Measurements from ENCODE around the gene ARID3A.
A peak's percentile ranks its signal among the peaks of the same experiment; 100 is the strongest.

Gene ARID3A

GRCh38 chr19:973726-974563, 48.1 kb downstream of the ARID3A start:
- TF ChIP-seq, protein P1, sequence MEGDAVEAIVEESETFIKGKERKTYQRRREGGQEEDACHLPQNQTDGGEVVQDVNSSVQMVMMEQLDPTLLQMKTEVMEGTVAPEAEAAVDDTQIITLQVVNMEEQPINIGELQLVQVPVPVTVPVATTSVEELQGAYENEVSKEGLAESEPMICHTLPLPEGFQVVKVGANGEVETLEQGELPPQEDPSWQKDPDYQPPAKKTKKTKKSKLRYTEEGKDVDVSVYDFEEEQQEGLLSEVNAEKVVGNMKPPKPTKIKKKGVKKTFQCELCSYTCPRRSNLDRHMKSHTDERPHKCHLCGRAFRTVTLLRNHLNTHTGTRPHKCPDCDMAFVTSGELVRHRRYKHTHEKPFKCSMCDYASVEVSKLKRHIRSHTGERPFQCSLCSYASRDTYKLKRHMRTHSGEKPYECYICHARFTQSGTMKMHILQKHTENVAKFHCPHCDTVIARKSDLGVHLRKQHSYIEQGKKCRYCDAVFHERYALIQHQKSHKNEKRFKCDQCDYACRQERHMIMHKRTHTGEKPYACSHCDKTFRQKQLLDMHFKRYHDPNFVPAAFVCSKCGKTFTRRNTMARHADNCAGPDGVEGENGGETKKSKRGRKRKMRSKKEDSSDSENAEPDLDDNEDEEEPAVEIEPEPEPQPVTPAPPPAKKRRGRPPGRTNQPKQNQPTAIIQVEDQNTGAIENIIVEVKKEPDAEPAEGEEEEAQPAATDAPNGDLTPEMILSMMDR (IDR thresholded peaks at IDR 0.05; ENCODE audit: borderline replicate concordance, control extremely low read depth, extremely low read depth, insufficient read depth, missing control alignments), result no peak
- no peak for DNase-seq (ENCODE audit: low spot score)
- in situ Hi-C loops (cut with MboI; ENCODE audit: low sequenced_read_pairs, unreplicated experiment), result no loop called here

GRCh38 chr19:974564-975257, 48.9 kb downstream of the ARID3A start:
- in situ Hi-C loops (cut with MboI; ENCODE audit: low sequenced_read_pairs, unreplicated experiment), result no loop called here
- DNase-seq (ENCODE audit: low spot score), result no peak
- TF ChIP-seq, protein P1 (IDR thresholded peaks at IDR 0.05; ENCODE audit: borderline replicate concordance, control extremely low read depth, extremely low read depth, insufficient read depth, missing control alignments), result no peak

DNA sequence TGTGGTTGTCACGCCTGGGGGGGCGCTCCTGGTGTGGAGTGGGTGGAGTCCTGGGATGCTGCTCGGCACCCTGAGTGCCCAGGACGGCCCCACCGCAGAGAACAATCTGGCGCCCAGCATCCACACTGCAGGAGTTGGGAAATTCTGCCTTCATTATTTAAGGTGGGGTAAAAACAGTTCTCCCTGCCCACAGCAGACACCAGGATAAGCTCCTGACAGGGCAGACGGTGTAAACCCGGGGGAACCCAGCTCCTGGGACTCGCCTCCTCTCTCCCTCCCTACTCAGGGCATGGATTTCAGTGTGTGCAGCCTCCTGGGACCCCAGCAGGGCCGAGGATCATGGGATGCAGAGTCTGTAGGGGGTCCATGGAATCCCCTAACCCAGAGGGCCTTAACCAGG, 50.6 kb downstream of the ARID3A start:
- no peak for DNase-seq (ENCODE audit: low spot score)
- TF ChIP-seq, protein P1 (IDR thresholded peaks at IDR 0.05; ENCODE audit: borderline replicate concordance, control extremely low read depth, extremely low read depth, insufficient read depth, missing control alignments), result no peak

GRCh38 chr19:977058-977464, 51.2 kb downstream of the ARID3A start:
- TF ChIP-seq, protein P1 (IDR thresholded peaks at IDR 0.05; ENCODE audit: borderline replicate concordance, control extremely low read depth, extremely low read depth, insufficient read depth, missing control alignments), result no peak
- no peak for DNase-seq (ENCODE audit: low spot score)
- in situ Hi-C loops (cut with MboI; ENCODE audit: low sequenced_read_pairs, unreplicated experiment), result no loop called here

More for the DNA sequence above, 50.6 kb downstream of the ARID3A start:
- in situ Hi-C loops (cut with MboI; ENCODE audit: low sequenced_read_pairs, unreplicated experiment), result no loop called here

DNA sequence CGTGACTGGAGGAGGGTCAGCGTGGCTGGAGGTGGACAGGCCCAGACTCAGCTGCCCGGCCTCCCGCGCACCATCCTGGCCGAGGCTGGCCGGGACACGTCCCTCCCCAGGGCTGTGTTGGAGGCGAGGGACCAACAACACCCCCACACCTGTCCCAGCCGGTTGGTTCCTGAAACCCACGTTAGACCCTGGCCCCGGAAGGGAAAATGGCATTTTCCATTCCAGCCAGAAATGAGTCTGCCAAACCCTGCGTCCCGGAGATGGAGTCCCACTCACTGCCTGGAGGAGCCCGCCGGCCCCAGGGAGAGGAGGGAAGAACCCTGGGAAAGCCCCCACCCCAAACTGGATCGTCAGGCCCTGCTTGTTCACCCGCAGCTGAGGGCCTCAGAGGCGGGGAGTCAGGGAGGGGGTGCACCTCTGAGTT, 53.5 kb downstream of the ARID3A start:
- in situ Hi-C loops (cut with MboI; ENCODE audit: low sequenced_read_pairs, unreplicated experiment), result no loop called here
- peak; percentile 87 for DNase-seq (ENCODE audit: low spot score)
- TF ChIP-seq, protein P1 (IDR thresholded peaks at IDR 0.05; ENCODE audit: borderline replicate concordance, control extremely low read depth, extremely low read depth, insufficient read depth, missing control alignments), result no peak

- in situ Hi-C loops (cut with MboI; ENCODE audit: low sequenced_read_pairs, unreplicated experiment), result loop anchor here (10.0 kb wide), 1 partner anchor 216 kb away; no protein-coding TSS in a partner anchor
- TF ChIP-seq, protein P1 (IDR thresholded peaks at IDR 0.05; ENCODE audit: borderline replicate concordance, control extremely low read depth, extremely low read depth, insufficient read depth, missing control alignments), result no peak
- DNase-seq (ENCODE audit: low spot score), result no peak
These were observed 54.5 kb downstream of the ARID3A start for GRCh38 chr19:980133-980998.
